ENCODE results near the gene IL17C.
"Not testable (repeated sequence)": the region's sequence is repeated elsewhere in the genome, so short reads cannot be mapped to it uniquely, and the experiment has no call there.

Gene IL17C

GRCh38 chr16:88661468-88661867, 23.1 kb downstream of the IL17C start:
- DNase-seq (ENCODE audit: low read depth), result no peak

GRCh38 chr16:88662222-88662842, 24.0 kb downstream of the IL17C start:
- peak; percentile 12 for DNase-seq (ENCODE audit: low read depth)

- DNase-seq (ENCODE audit: low read depth), result peak; percentile 98
Observed at GRCh38 chr16:88662843-88663606, 24.7 kb downstream of the IL17C start, which contains the start of gene MVD. TSS of gene MVD (minus strand) at chr16:88663091. CDS start at chr16:88663080, 11 bp downstream.

- DNase-seq (ENCODE audit: low read depth), result no peak
Observed at GRCh38 chr16:88665148-88665547, 26.8 kb downstream of the IL17C start.

GRCh38 chr16:88665570-88665969, 27.2 kb downstream of the IL17C start:
- no peak for DNase-seq (ENCODE audit: low read depth)

- DNase-seq (ENCODE audit: low read depth), result no peak
Observed at GRCh38 chr16:88667461-88667860, 29.1 kb downstream of the IL17C start.

GRCh38 chr16:88669493-88669892, 31.1 kb downstream of the IL17C start:
- DNase-seq (ENCODE audit: low read depth), result not testable (repeated sequence)

- no peak for DNase-seq (ENCODE audit: low read depth)
Observed at GRCh38 chr16:88669980-88670379, 31.6 kb downstream of the IL17C start.

GRCh38 chr16:88671806-88672205, 33.4 kb downstream of the IL17C start:
- no peak for DNase-seq (ENCODE audit: low read depth)

- no peak for DNase-seq (ENCODE audit: low read depth)
Observed at GRCh38 chr16:88672776-88673175, 34.4 kb downstream of the IL17C start.

GRCh38 chr16:88673716-88674379, 35.5 kb downstream of the IL17C start:
- DNase-seq (ENCODE audit: low read depth), result no peak

GRCh38 chr16:88676502-88677242, 38.3 kb downstream of the IL17C start:
- DNase-seq (ENCODE audit: low read depth), result no peak

- DNase-seq (ENCODE audit: low read depth), result no peak
Observed at GRCh38 chr16:88677721-88678120, 39.3 kb downstream of the IL17C start.

GRCh38 chr16:88678224-88678979, 40.0 kb downstream of the IL17C start:
- no peak for DNase-seq (ENCODE audit: low read depth)

- no peak for DNase-seq (ENCODE audit: low read depth)
Observed at GRCh38 chr16:88680554-88681083, 42.2 kb downstream of the IL17C start.

GRCh38 chr16:88681084-88681680, 42.8 kb downstream of the IL17C start:
- DNase-seq (ENCODE audit: low read depth), result no peak

- no peak for DNase-seq (ENCODE audit: low read depth)
Observed at GRCh38 chr16:88681709-88682451, 43.5 kb downstream of the IL17C start.

- no peak for DNase-seq (ENCODE audit: low read depth)
Observed at GRCh38 chr16:88684569-88685155, 46.3 kb downstream of the IL17C start.

- DNase-seq (ENCODE audit: low read depth), result peak; percentile 56
Observed at GRCh38 chr16:88685156-88686061, 47.0 kb downstream of the IL17C start.
